GM10266 (cell line): ENCODE results near the gene NUDT4.
"Not testable (repeated sequence)": the region's sequence is repeated elsewhere in the genome, so short reads cannot be mapped to it uniquely, and the experiment has no call there.

Experiments
- DNase-seq: peaks from one replicate; pipeline ENCODE4 v3.0.0; 2012; ENCODE audit errors: extremely low spot score
- CTCF ChIP-seq: IDR thresholded peaks from 2 replicates; pipeline ENCODE4 v1.5.1; 2012; ENCODE audit warnings: mild to moderate bottlenecking, low read depth; ENCODE audit not compliant: control insufficient read depth, insufficient read depth; ENCODE audit errors: missing control alignments

NUDT4 gene

GRCh38 chr12:93427779-93428564 is 50.2 kb downstream of the NUDT4 start:
- no peak for DNase-seq
- no peak for TF ChIP-seq CTCF

DNA sequence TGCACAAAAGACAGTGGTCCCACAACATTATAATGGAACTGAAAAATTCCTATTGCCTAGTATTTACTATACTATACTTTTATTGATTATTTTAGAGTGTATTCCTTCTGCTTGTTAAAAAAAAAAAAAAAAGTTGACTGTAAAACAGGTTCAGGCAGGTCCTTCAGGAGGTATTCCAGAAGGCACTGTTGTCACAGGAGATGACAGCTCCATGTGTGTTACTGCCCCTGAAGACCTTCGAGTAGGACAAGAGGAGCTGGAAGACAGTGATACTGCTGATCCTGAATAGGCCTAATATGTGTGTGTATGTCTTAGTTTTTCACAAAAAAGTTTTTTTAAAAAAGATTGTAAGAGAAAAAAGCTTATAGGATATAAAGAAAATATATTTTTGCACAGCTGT is 51.7 kb downstream of the NUDT4 start:
- no peak for TF ChIP-seq CTCF
- DNase-seq = no peak

GRCh38 chr12:93429852-93430251 is 52.1 kb downstream of the NUDT4 start:
- DNase-seq = no peak
- no peak for TF ChIP-seq CTCF

DNA sequence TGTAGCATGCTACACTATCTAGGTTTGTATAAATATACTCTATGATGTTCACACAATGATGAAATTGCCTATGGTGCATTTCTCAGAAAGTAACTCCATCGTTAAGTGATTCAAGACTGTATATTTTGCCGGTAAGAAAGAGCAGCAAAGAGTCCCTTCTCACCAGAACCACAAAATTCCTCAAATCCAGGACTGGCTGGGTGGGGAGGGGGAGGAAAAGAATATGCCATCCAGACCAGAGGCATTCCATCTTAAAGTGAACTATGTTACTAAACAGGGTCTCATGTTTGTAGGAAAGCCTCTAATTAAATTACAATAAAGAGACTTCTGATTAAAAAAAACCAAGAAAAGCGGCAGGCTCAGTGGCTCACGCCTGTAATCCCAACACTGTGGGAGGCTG is 52.6 kb downstream of the NUDT4 start:
- DNase-seq = no peak
- no peak for TF ChIP-seq CTCF

DNA sequence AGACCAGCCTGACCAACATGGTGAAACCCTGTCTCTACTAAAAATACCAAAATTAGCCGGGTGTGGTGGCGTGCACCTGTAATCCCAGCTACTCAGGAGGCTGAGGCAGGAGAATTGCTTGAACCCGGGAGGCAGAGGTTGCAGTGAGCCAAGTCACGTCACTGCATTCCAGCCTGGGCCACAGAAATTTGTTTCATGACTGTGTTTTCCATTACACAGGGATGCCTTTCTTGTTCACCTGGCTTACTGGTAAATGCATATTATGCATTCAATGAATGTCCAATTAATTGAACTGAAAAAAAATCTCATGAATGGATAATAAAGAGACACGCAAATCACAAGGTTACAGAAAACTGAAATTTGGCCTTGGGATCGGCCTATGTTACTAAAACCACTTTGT is 54.3 kb downstream of the NUDT4 start:
- not testable (repeated sequence) for DNase-seq

- no peak for TF ChIP-seq CTCF
- no peak for DNase-seq
Measured at GRCh38 chr12:93434256-93434865, 56.6 kb downstream of the NUDT4 start.

GRCh38 chr12:93438266-93439050 is 60.7 kb downstream of the NUDT4 start:
- DNase-seq = no peak

More at GRCh38 chr12:93438266-93439050, 60.7 kb downstream of the NUDT4 start:
- TF ChIP-seq CTCF = no peak
